GM21737 (cell line): ENCODE measurements around the gene USP48.
"Not testable (repeated sequence)": the region's sequence is repeated elsewhere in the genome, so short reads cannot be mapped to it uniquely, and the experiment has no call there.

Experiments
- ATAC-seq: cut with Tn5 transposase; IDR thresholded peaks from one replicate; pipeline ENCODE4 v1.9.1; 2021; ENCODE audit warnings: mild to moderate bottlenecking, moderate library complexity; ENCODE audit not compliant: unreplicated experiment

USP48 gene

DNA sequence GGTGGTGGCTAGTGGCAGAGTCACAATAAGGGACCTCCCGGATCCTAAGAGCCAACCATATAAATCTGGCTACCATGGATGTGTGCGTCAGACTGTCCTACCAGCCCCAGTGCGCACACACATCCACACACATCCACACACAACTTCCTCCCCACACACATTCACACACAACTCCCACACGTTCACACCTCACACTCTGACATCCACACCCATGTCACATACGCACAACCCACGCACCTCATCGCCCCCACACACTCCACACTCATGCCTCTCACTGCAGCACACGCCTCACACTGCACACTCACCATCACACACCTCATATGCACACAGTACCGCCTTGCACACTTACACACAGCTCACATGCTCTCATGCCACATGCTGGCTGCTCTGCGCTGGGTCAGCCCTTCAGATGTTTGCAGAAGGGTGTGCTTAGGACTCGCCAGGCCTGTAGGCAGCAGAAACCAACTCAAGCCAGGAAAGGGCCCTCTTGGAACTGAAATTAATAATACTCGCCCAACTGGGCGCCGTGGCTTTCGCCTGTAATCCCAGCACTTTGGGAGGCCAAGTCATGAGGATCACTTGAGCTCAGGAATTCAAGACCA is 32.1 kb upstream of the USP48 start:
- no peak for ATAC-seq

DNA sequence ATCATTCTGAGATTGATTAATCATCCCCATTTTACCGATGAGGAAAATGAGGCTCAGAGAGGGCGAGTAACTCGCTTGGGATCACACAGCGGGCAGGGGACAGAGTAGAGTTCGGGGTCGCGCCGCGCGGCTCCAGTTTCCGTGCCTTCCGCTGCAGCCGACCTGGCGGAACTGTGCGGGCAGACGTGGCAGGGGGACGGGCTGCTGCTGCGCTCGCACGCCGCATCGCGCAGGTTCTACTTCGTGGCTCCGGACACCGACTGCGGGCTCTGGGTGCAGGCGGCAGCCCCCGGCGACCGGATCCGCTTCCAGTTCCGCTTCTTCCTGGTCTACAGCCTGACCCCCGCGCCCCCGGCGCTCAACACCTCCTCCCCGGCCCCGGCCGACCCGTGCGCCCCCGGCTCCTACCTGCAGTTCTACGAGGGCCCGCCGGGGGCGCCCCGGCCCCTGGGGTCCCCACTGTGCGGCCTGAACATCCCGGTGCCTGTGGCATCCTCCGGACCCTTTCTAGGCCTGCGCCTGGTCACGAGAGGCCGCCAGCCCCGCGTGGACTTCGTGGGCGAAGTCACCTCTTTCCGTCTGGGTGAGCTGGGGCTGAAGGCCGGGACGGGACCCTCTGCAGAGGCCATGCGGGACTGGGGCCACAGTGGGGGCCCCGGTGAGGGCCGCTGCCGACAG is 31.4 kb upstream of the USP48 start:
- ATAC-seq: no peak

DNA sequence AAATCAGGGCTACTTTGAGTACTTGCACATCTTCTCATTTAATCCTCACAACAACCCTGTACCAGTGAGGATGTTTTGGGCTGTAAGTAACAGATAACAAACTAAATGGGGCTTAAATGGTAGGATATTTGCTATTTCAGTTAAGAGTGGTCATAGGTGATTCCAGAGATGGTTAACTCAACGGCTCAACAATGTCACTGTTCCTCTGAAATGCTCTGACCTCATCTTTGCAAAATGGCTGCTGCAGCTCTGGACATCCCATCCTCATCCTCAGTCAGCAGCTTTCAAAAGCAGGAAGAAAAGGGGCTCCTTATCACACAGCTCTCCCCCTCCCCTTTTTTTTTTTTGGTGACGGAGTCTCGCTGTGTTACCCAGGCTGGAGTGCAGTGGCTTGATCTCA is 30.6 kb upstream of the USP48 start:
- ATAC-seq: no peak

DNA sequence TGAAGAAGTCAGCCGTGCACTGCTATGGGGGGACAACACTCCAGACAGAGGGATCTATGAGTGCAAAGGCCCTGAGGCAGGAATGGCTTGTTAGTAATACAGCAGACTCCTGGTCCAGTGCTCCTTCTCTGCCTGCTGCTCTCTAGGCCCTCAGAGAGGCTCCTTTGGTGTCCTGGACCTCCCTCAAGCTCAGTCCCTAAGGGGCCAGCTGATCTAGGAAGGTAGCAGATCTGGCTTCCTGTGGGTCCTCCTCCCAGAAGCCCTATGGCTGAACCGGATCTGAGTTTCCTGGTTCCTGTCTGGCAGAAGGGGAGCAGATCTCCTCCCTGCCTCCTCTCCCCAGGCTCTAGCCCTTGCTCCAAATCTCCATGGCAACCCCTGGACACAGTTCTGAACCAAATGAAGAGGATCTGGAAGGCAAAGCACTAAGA is 28.9 kb upstream of the USP48 start, which contains the start of gene LDLRAD2:
TSS of gene LDLRAD2 (plus strand) at position 391 of the 431 bp plus-strand sequence. CDS start 187 bp downstream, outside the sequence.
- no peak for ATAC-seq

DNA sequence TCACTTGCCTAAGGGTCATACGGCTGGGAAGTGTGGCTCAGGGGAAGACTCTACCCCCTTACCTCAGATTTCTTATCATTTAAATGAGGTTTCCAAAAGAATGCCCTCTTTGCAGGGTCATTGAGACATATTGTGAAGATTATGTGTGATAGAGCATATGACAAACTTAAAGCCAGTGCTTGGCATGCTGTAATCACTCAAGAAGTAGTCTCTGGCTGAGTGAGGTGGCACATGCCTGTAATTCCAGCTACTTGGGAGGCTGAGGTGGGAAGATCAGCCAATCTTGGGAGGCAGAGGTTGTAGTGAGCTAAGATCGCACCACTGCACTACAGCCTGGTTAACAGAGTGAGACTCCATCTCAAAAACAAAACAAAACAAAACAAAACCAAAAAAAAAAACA is 21.6 kb upstream of the USP48 start:
- ATAC-seq: no peak

DNA sequence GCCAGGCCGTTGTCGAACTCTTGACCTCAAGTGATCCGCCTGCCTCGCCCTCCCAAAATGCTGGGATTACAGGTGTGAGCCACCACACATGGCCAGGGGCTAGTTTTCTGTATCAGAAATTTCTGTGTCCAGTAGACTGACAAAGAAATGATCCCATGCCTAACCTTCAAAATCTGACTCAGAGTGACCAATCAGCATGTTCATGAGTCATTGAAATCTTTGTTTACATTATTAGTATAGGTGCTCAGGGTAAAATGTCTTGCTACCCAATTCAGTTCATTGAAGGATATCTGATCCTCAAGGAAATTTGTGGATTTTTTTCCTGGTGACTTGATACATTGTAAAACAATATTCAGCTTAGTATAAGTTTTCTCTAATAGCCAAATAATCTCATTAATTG is 18.2 kb upstream of the USP48 start:
- ATAC-seq: no peak

DNA sequence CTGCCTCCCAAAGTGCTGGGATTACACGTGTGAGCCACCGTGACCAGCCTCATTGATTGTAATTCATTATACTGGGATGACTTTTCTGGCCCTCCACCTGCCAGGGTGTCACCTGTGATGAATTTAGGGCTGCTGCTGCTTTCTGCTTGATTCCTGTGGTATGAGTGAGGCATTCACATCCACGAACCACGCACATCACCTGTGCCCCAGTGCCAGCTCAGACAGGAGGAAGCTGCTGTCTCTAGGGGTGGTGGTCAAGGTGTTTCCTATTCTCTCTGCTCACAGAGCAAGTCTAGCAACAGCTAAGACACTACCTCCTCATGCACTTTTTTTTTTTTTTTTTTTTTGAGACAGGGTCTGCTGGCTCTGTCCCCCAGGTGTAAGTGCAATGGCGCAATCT is 16.8 kb upstream of the USP48 start:
- ATAC-seq: no peak

DNA sequence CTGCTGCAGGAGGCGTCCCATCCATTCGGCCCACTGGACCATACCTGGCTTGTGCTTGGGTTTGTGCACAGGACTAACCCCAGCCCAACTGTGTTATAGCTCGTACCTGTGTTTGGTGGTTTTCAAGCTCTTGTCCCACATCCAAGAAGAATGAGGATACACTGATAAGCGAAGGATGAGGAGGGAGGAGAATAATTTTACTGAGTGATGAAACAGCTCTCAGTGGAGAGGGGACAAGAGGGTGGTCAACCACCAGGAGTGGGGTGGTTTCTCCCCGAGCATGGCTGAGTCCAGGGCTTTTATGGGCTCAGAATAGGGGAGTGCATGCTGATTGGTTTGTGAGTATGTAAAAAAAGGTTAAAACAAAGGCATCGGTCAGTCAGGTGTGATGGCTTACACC is 12.1 kb upstream of the USP48 start:
- no peak for ATAC-seq

DNA sequence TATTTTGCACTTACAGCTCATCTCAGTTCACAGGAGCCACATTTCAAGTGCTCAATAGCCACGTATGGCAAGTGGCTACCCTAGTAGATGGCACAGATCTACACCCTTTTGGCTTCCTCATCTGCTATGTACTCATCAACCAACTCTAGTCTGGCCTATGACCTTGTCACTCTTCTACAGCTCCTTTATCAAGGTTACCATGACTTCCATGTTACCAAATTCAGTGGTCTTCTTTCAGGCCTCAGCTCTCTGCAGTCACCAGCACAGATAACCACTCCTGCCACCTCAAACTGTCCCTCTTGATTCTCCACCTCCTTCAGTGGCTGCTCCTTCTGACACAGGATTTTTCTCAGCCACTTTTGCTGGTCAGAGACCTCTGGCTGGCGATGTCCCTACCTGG is 11.7 kb upstream of the USP48 start:
- no peak for ATAC-seq

DNA sequence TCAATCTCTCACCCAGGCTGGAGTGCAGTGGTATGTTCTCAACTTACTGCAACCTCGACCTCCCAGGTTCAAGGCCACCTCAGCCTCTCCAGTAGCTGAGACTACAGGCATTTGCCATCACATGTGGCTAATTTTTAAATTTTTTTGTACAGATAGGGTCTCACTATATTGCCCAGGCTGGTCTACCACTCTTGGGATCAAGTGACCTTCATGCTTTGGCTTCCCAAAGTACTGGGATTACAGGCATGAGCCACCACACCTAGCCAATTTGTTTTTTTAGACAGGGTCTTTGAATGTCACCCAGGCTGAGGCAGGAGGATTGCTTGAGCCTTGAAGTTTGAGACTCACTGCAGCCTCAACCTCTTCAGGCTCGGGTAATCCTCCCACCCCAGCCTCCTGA is 10.2 kb upstream of the USP48 start:
- ATAC-seq: no peak

DNA sequence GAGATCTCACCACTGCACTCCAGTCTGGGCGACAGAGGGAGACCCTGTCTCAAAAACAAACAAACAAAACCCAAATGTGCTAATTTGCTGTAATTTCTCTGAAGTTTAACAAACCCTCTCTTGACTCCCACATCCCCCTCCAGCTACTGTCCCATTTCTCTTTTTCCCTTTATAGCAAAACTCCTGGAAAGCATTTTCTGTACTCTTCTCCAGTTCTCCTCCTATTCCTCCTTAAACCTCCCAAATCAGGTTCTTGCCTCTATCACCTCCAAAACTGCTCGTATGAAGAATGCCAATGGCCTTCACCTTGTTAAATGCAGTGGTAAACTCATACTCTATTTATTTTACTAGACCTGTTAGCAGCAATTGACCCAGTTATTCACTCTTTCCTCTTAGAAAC is 3.7 kb upstream of the USP48 start:
- ATAC-seq: no peak

DNA sequence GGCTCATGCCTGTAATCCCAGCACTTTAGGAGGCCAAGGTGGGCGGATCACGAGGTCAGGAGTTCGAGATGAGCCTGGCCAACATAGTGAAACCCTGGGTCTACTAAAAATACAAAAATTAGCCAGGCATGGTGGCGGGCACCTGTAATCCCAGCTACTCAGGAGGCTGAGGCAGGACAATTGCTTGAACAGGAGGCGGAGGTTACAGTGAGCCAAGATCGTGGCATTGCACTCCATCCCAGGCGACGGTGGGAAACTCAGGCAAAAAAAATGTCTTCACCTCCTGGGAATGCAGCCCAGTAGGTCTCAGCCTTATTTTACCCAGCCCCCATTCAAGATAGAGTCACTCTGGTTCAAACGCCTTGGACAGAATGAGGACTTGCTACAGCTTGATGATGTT is 2.8 kb upstream of the USP48 start:
- not testable (repeated sequence) for ATAC-seq

DNA sequence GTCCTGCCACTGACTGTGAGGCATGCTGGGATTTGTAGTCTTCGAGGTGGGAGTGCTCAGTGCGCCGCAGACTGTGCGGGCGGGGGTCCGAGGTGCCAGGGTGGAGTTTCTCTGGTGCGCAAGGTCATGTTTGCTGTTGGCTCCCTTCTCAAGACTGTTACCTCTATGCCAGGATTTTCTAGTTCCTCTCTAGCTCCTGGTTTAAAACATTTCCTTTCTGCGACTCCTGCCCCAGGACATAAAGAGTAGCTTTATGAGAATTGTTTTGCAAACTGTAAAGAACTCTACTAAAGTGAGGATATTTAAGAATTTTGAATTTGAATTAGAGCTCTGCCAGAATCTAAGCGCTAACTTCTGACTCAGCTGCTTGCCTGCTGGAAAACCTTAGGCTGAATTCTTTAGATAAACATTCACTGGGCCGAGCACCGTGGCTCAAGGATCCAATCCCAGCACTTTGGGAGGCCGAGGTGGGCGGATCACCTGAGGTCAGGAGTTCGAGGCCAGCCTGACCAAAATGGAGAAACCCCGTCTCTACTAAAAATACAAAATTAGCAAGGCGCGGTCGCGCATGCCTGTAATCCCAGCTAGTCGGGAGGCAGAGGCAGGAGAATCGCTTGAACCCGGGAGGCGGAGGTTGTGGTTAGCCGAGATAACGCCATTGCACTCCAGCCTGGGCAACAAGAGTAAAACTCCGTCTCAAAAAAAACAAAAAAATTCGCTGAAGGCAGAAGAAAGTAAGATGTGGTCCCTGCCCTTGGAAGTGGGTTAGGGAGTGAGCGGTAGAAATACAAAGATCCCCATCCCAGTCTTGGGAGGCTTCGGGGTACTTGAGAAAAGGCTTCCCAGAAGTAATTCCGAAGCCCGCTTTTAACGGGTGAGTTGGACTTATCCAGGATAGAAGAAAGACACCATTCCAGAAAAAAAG is 992 bp upstream of the USP48 start:
- no peak for ATAC-seq

DNA sequence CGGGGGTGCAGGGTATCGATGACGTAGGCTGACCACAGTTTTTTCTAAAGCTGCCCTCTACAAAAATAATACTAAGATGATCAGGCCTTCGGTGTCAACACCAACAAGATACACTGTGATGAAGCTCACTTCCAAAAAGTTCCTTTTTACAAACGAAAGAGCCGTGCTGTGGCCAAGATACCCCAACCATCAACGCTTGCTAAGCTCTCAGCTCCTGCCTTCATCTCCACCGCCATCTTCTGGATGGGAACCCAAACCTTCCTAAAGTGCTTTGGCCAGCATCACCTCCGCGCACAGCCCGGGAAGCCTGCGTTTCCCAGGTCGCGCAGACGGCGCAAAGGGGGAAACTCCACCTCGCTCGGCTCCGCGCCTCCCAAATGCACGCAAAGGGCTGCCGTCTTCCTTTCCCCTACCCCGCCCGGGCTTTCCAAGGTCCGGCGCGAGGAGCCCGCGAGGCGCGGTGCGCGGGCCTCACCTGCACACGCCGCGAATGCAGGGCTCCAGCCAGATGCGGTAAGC is 541 bp downstream of the USP48 start:
- ATAC-seq: peak; percentile 14

DNA sequence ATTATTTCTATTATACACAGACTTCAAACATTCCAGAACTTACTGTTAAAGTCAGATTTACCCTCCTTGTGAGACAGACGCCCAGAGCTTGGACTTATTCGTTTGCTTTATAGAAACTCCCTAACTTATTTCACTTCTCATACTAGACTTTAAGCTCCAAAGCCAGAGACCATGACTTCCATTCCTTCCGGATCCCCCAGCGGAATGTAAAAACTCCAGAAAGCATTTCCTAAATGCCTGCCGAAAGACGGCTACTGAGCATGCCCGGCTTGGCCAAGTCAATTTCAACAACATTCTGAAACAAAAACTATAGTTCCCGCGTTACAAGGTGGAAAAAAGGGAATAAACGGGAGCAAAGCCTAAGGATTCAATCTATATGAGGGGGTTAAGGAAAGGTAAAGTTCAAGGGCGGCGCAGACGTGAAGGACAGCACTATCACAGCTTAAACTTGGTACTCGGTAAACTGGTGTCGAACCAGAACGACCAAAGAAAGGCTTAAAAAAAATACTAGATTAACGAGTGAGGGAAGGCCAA is 1.1 kb downstream of the USP48 start:
- peak; percentile 20 for ATAC-seq

DNA sequence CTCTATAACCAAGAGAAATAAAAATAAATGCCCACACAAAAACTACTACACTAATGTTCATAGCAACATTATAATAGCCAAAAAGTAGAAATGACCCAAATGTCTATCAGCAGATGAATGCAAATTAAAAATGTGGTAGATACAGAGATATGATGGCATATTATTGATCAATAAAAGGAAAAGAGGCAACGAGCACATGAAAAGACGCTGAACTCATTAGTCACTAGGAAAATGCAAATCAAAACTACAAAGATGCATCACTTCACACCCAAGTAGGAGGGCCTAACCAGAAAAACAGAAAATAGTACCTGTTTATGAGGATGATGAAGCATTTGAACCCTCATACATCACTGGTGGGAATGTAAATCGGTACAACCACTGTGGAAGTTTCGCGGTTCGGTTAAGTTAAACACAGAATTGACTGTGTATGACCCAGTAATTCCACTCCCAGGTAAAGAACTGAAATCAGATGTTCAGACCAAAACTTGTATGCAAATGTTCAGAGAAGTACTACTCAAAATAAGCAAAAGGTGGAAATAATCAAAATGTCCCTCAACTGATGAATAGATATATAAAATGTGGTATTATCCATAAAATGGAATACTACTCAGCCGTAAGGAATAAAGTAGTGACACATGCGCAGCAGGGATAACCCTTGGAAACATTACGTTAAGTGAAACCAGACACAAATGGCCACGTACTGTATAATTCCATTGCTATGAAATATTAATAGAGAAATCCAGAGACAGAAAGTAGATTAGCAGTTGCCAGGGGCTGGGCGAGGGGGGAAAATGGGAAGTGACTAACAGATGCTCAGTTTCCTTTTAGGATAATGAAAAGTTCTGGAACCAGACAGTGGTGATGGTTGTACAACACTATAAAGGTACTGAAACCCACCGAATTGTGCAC is 3.1 kb downstream of the USP48 start:
- ATAC-seq: no peak

DNA sequence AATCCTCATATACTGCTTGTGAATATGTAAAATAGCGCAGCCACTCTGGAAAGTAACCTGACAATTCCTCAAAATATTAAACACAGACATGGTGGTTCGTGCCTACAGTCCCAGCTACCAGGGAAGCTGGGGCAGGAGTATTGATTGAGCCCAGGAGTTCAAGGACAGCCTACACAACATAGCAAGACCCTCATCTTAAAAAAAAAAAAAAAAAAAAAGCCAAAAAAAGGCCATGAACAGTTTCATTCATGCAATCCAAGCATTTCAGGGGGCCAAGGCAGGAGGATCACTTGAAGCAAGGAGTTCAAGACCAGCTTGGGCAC is 4.6 kb downstream of the USP48 start:
- no peak for ATAC-seq

DNA sequence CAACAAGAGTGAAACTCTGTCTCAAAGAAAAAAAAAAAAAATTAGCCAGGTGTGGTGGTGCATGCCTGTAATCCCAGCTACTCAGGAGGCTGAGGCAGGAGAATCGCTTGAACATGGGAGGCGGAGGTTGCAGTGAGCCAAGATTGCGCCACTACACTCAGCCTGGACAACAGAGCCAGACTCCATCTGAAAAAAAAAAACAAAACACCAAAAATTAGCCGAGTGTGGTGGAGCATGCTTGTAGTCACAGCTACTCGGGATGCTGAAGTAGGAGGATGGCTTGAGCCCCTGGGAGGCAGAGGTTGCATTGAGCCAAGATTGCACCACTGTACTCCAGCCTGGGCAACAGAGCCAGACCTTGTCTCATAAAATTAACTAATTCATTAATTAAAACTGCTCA is 6.0 kb downstream of the USP48 start:
- not testable (repeated sequence) for ATAC-seq

DNA sequence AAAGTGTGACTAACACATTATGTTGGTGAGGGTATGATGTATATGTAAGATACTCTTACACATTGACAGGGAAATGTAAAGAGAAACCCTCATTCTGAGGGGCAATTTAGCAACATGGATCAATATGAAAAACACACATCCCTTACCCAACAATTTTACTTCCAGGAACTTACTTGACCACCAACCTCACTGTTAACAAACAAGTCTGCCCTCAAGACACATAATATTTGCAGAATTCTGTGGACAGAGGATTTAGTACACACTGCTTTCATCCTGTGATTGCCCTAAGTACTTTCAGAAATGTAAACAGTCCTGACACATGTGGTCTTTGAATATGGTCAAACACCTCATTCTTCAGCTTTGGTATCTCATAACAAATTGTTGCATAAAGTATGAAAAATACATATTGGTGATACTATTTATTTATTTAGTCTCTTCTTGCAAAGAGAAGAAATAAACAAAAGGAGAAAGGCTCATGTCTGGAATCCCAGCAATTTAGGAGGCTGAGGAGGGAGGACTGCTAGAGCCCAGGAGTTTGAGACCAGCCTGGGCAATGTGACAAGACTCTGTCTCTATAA is 6.9 kb downstream of the USP48 start:
- no peak for ATAC-seq

DNA sequence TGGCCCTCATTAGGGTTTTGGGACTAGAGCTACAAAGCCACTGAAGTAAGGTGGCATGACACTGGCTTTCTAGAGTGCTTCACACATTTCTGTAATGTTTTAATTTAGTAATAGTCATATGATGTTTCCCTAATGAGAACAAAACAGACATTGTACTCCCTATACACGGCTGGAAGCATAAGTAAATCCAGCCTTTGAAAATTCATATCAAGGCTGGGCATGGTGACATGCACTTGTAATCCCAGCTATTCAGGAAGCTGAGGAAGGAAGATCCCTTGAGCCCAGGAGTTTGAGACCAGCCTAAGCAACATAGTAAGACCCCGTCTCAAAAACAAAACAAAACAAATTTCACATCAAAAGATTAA is 7.4 kb downstream of the USP48 start:
- no peak for ATAC-seq
